OCI-M2 (cell line): Measurements from ENCODE around the gene SFT2D3.
"Not testable (repeated sequence)": the region's sequence is repeated elsewhere in the genome, so short reads cannot be mapped to it uniquely, and the experiment has no call there.

Experiments
- DNase-seq: peaks from one replicate; lab custom pipeline; 2025; ENCODE audit not compliant: unreplicated experiment; lab: John Stamatoyannopoulos, UW

The SFT2D3 gene

GRCh38 chr2:127740665-127741288, 39.5 kb downstream of the SFT2D3 start:
- no peak for DNase-seq

- DNase-seq = no peak
Observed at GRCh38 chr2:127743477-127744026, 42.3 kb downstream of the SFT2D3 start.

GRCh38 chr2:127747621-127748020, 46.3 kb downstream of the SFT2D3 start:
- DNase-seq = no peak

DNA sequence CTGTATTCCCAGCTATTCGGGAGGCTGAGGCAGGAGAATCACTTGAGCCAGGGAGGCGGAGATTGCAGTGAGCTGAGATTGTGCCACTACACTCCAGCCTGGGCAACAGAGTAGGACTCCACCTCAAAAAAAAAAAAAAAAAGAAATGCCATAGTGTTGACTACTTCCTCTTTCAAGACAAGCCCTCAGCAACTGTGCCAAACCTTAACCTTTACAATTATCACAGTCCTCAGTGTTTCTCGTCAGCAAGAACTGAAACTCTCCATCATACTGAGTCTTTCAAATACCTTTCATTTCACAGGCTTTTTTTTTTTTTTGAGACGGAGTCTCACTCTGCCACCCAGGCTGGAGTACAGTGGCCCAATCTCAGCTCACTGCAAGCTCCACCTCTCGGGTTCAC, 48.2 kb downstream of the SFT2D3 start:
- DNase-seq = not testable (repeated sequence)

- no peak for DNase-seq
Observed at GRCh38 chr2:127753374-127753773, 52.1 kb downstream of the SFT2D3 start.

DNA sequence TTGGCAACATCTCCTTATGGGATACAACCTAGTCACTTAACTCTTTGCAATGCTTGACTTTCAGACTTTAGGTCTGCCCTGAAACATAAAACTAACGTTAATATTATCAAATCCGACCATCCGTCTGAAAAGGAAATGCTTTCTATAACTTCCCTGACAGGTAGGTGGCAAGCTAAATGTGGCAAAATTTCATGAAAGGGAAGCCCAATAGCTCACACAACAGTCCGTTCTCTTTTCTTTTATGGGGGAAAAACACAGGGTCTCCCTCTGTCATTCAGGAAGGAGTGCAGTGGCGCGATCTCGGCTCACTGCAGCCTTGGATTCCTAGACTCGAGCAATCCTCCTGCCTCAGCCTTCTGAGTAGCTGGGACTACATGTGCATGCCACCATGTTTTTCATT, 52.9 kb downstream of the SFT2D3 start:
- no peak for DNase-seq
